GM23338 (cell line): ENCODE measurements around the gene CTXN1. TPM values are rescaled to one million over a fixed set of nuclear protein-coding genes. Genes with fewer than 3 reads are reported as not detected.

Experiments used
- ATAC-seq: fragments of 200-7000 bp; cut with Tn5 transposase; 3 replicates; pipeline ENCODE4 v1.9.1; 2020
- DNase-seq: peaks from one replicate; pipeline ENCODE4 v3.0.0-alpha.2; 2015; ENCODE audit warnings: low spot score
- H2AFZ ChIP-seq: fragments of 200-600 bp; sonication (generic); 2 replicates; pipeline ENCODE4 v1.8.0; 2016; ENCODE audit warnings: antibody characterized with exemption, mild to moderate bottlenecking, moderate library complexity
- H3F3A ChIP-seq: fragments of 200-600 bp; sonication (generic); replicated peaks from 2 replicates; pipeline ENCODE4 v1.8.0; 2017; ENCODE audit warnings: antibody characterized with exemption, mixed run types, low read depth
- H3K27ac ChIP-seq: fragments of 200-600 bp; sonication (generic); 2 replicates; pipeline ENCODE4 v1.6.1; 2016; ENCODE audit warnings: low read depth
- H3K27me3 ChIP-seq: fragments of 200-600 bp; sonication (generic); 2 replicates; pipeline ENCODE4 v1.8.0; 2016; ENCODE audit warnings: mild to moderate bottlenecking, mixed run types, moderate library complexity; ENCODE audit not compliant: insufficient read depth
- H3K36me3 ChIP-seq: fragments of 200-600 bp; sonication (generic); 2 replicates; pipeline ENCODE4 v1.8.0; 2016; ENCODE audit warnings: mild to moderate bottlenecking; ENCODE audit not compliant: insufficient read depth
- H3K4me1 ChIP-seq: fragments of 200-600 bp; sonication (generic); 2 replicates; pipeline ENCODE4 v1.8.0; 2016; ENCODE audit warnings: mild to moderate bottlenecking, moderate library complexity; ENCODE audit not compliant: insufficient read depth
- H3K4me2 ChIP-seq: fragments of 200-600 bp; sonication (generic); 2 replicates; pipeline ENCODE4 v1.7.1; 2017; ENCODE audit warnings: mixed run types
- H3K4me3 ChIP-seq: fragments of 200-600 bp; sonication (generic); 2 replicates; pipeline ENCODE4 v1.6.1; 2016; ENCODE audit warnings: mixed run types
- H3K79me2 ChIP-seq: fragments of 200-600 bp; sonication (generic); replicated peaks from 2 replicates; pipeline ENCODE4 v1.8.0; 2017; ENCODE audit warnings: mild to moderate bottlenecking; ENCODE audit not compliant: insufficient read depth
- H3K9me2 ChIP-seq: fragments of 200-600 bp; sonication (generic); 2 replicates; pipeline ENCODE4 v1.8.0; 2017; ENCODE audit not compliant: insufficient read depth
- H4K20me1 ChIP-seq: fragments of 200-600 bp; sonication (generic); replicated peaks from 2 replicates; pipeline ENCODE4 v1.8.0; 2017; ENCODE audit warnings: mild to moderate bottlenecking; ENCODE audit not compliant: insufficient read depth
- H3K27ac Mint-ChIP-seq: 2 replicates; pipeline ENCODE4 v1.8.0; 2020; ENCODE audit warnings: inconsistent platforms, mild to moderate bottlenecking, moderate library complexity, mixed read lengths
- H3K27me3 Mint-ChIP-seq: 3 replicates; pipeline ENCODE4 v1.8.0; 2022; ENCODE audit warnings: low read depth, mild to moderate bottlenecking, moderate library complexity, mixed read lengths, inconsistent platforms; ENCODE audit not compliant: insufficient read depth, poor library complexity
- H3K36me3 Mint-ChIP-seq: 3 replicates; pipeline ENCODE4 v1.8.0; 2021; ENCODE audit warnings: low read depth, mild to moderate bottlenecking, inconsistent platforms, moderate library complexity, mixed read lengths
- H3K4me1 Mint-ChIP-seq: 3 replicates; pipeline ENCODE4 v1.8.0; 2020; ENCODE audit warnings: mild to moderate bottlenecking, inconsistent platforms, mixed read lengths
- H3K4me3 Mint-ChIP-seq: 3 replicates; pipeline ENCODE4 v1.8.0; 2021; ENCODE audit warnings: moderate library complexity, mild to moderate bottlenecking, inconsistent platforms, mixed read lengths
- H3K9me3 Mint-ChIP-seq: 3 replicates; pipeline ENCODE4 v1.8.0; 2020; ENCODE audit warnings: moderate library complexity, mild to moderate bottlenecking, inconsistent platforms, mixed read lengths
- CREB1 ChIP-seq: fragments of 250-450 bp; sonication (Bioruptor Pico); IDR thresholded peaks from 2 replicates; pipeline ENCODE4 v1.5.0; 2020; ENCODE audit warnings: low read depth, mild to moderate bottlenecking, moderate library complexity
- JUNB ChIP-seq: IDR thresholded peaks from one replicate; pipeline ENCODE4 v1.6.1; 2016; ENCODE audit warnings: antibody characterized with exemption; ENCODE audit not compliant: unreplicated experiment
- STAT1 ChIP-seq: IDR thresholded peaks from one replicate; pipeline ENCODE4 v1.6.1; 2016; ENCODE audit warnings: antibody characterized with exemption; ENCODE audit not compliant: unreplicated experiment
- ZNF114 ChIP-seq: fragments of 250-450 bp; sonication (Bioruptor Pico); IDR thresholded peaks from 2 replicates; pipeline ENCODE4 v1.5.0; 2020; ENCODE audit warnings: mild to moderate bottlenecking, moderate library complexity
- ZNF331 ChIP-seq: fragments of 250-450 bp; sonication (Bioruptor Pico); IDR thresholded peaks from 2 replicates; pipeline ENCODE4 v1.5.0; 2020; ENCODE audit warnings: low read depth, mild to moderate bottlenecking, moderate library complexity
- ZNF462 ChIP-seq: fragments of 250-450 bp; sonication (Bioruptor Pico); IDR thresholded peaks from 2 replicates; pipeline ENCODE4 v1.5.0; 2020; ENCODE audit warnings: mild to moderate bottlenecking, moderate library complexity
- polyA plus RNA-seq: library from polyadenylated mRNA; unstranded; fragments of >200 nt; fragmentation: Nextera tagmentation; extraction: Ambion mirVana; gene quantifications from 2 replicates; pipeline ENCODE4 v1.2.1, GENCODE V29; 2016
- total RNA-seq: library from RNA; depleted of rRNA; stranded (reverse); fragments of >200 nt; shearing (Covaris generic); gene quantifications from 2 replicates; pipeline ENCODE4 v1.2.3, GENCODE V29; 2014

CTXN1 gene
- total and polyA plus RNA-seq, 2 experiments from 2014 or later = 22.5 to 52.4 TPM

- TF ChIP-seq ZNF462 (CRISPR knock-in tag) = no peak
These were observed 18.4 kb downstream of the CTXN1 start (continued) for GRCh38 chr19:7907544-7907943.

- no peak for TF ChIP-seq JUNB
- TF ChIP-seq CREB1 (CRISPR knock-in tag) = no peak
- no peak for TF ChIP-seq ZNF331 (CRISPR knock-in tag)
- TF ChIP-seq STAT1 = no peak
- TF ChIP-seq ZNF114 (CRISPR knock-in tag) = no peak
- peaks cover 11% of the 10 kb centered on the region for H3K4me1 ChIP-seq
- peaks cover 8% of the 10 kb centered on the region; the same call in 1 of the 2 replicates for H3F3A ChIP-seq
- Mint-ChIP-seq H3K36me3 (peaks cover 20% of the 10 kb centered on the region), H3K4me3 (no peak overlapping the region), H3K27ac (no peak overlapping the region), H3K27me3 (peaks cover 28% of the 10 kb centered on the region), H3K4me1 (peaks cover 16% of the 10 kb centered on the region), H3K9me3 (peaks cover 6% of the 10 kb centered on the region; the same call in 1 of the 3 replicates)
- ATAC-seq (no peak), DNase-seq (no peak)
- H3K27me3 ChIP-seq = no peaks in the 10 kb centered on the region
- H4K20me1 ChIP-seq = no peaks in the 10 kb centered on the region; the same call in 1 of the 2 replicates
- no peak overlapping the region for H3K27ac ChIP-seq
- H2AFZ ChIP-seq = no peak overlapping the region
- H3K4me3 ChIP-seq = no peak overlapping the region
- H3K9me2 ChIP-seq = no peaks in the 10 kb centered on the region
- no peak overlapping the region for H3K4me2 ChIP-seq
- no peaks in the 10 kb centered on the region; the same call in 1 of the 2 replicates for H3K36me3 ChIP-seq
- peaks cover 32% of the 10 kb centered on the region for H3K79me2 ChIP-seq
These were observed 18.8 kb downstream of the CTXN1 start for GRCh38 chr19:7907122-7907521.
